ENCODE results near the gene PKLR. TPM values are rescaled to one million over a fixed set of nuclear protein-coding genes. Genes with fewer than 3 reads are reported as not detected.

The PKLR gene
- total RNA-seq, 2 donors from 2014 or later: not detected

- peaks cover 10% of the 10 kb centered on the region for H3K36me3 ChIP-seq
- no peak for ATAC-seq (ENCODE audit: insufficient number of reproducible peaks, low FRiP score, low read depth)
- no peaks in the 10 kb centered on the region for H3K27me3 ChIP-seq (replicated peaks; ENCODE audit: insufficient read depth)
- DNase-seq (ENCODE audit: low spot score): no peak
- peak overlapping the region; percentile 83 to 97 for H3K27ac ChIP-seq
- H3K4me3 ChIP-seq: peak overlapping the region; percentile 77
- peaks cover 16 to 41% of the 10 kb centered on the region in 2 donors for H3K4me1 ChIP-seq (ENCODE audit: control insufficient read depth in 1 of 2, low read depth in 2 of 2)
- H3K9me3 ChIP-seq: no peaks in the 10 kb centered on the region
- no peak for TF ChIP-seq CTCF (IDR thresholded peaks at IDR 0.05)
Observed at GRCh38 chr1:155254228-155254713, 47.0 kb downstream of the PKLR start.

- H3K36me3 ChIP-seq: peaks cover 10% of the 10 kb centered on the region
- H3K27ac ChIP-seq: peak overlapping the region in 1 of 2 donors; percentile 83
- H3K9me3 ChIP-seq: no peaks in the 10 kb centered on the region
- H3K4me3 ChIP-seq: peak overlapping the region; percentile 77
- no peaks in the 10 kb centered on the region for H3K27me3 ChIP-seq (replicated peaks; ENCODE audit: insufficient read depth)
- no peak for TF ChIP-seq CTCF (IDR thresholded peaks at IDR 0.05)
- no peak for DNase-seq (ENCODE audit: low spot score)
- no peak for ATAC-seq (ENCODE audit: insufficient number of reproducible peaks, low FRiP score, low read depth)
- peaks cover 16 to 41% of the 10 kb centered on the region in 2 donors for H3K4me1 ChIP-seq (ENCODE audit: control insufficient read depth in 1 of 2, low read depth in 2 of 2)
Observed at GRCh38 chr1:155253797-155254196, 47.4 kb downstream of the PKLR start.

- no peaks in the 10 kb centered on the region for H3K9me3 ChIP-seq
- H3K27ac ChIP-seq: no peak overlapping the region
- no peak for TF ChIP-seq CTCF (IDR thresholded peaks at IDR 0.05)
- peaks cover 16 to 41% of the 10 kb centered on the region in 2 donors for H3K4me1 ChIP-seq (ENCODE audit: control insufficient read depth in 1 of 2, low read depth in 2 of 2)
- DNase-seq (ENCODE audit: low spot score): no peak
- H3K27me3 ChIP-seq (replicated peaks; ENCODE audit: insufficient read depth): no peaks in the 10 kb centered on the region
- peaks cover 6% of the 10 kb centered on the region for H3K36me3 ChIP-seq
- peak overlapping the region; percentile 77 for H3K4me3 ChIP-seq
- no peak for ATAC-seq (ENCODE audit: insufficient number of reproducible peaks, low FRiP score, low read depth)
Observed at GRCh38 chr1:155253208-155253607, 48.0 kb downstream of the PKLR start.

GRCh38 chr1:155251566-155251965 is 49.7 kb downstream of the PKLR start:
- TF ChIP-seq CTCF (IDR thresholded peaks at IDR 0.05): no peak
- H3K9me3 ChIP-seq: no peaks in the 10 kb centered on the region
- DNase-seq (ENCODE audit: low spot score) (no peak), ATAC-seq (ENCODE audit: insufficient number of reproducible peaks, low FRiP score, low read depth) (no peak)
- H3K4me1 ChIP-seq (ENCODE audit: control insufficient read depth in 1 of 2, low read depth in 2 of 2): peaks cover 16 to 40% of the 10 kb centered on the region in 2 donors
- H3K27ac ChIP-seq: peak overlapping the region in 1 of 2 donors; percentile 16
- H3K27me3 ChIP-seq (replicated peaks; ENCODE audit: insufficient read depth): no peaks in the 10 kb centered on the region
- peaks cover 4% of the 10 kb centered on the region for H3K36me3 ChIP-seq
- no peak overlapping the region for H3K4me3 ChIP-seq

- H3K27ac ChIP-seq: peak overlapping the region; percentile 16 to 43
- ATAC-seq (ENCODE audit: insufficient number of reproducible peaks, low FRiP score, low read depth) (peak; percentile 37), DNase-seq (ENCODE audit: low spot score) (peak; percentile 76)
- H3K36me3 ChIP-seq: peaks cover 4% of the 10 kb centered on the region
- H3K9me3 ChIP-seq: no peaks in the 10 kb centered on the region
- peak overlapping the region; percentile 58 for H3K4me3 ChIP-seq
- TF ChIP-seq CTCF (IDR thresholded peaks at IDR 0.05): peak; percentile 99
- no peaks in the 10 kb centered on the region for H3K27me3 ChIP-seq (replicated peaks; ENCODE audit: insufficient read depth)
- peaks cover 16 to 33% of the 10 kb centered on the region in 2 donors for H3K4me1 ChIP-seq (ENCODE audit: control insufficient read depth in 1 of 2, low read depth in 2 of 2)
Observed at GRCh38 chr1:155250633-155251449, 50.4 kb downstream of the PKLR start.
